GM12873 (cell line): ENCODE measurements around the gene TTC3.

Source experiments
- TF ChIP-seq, protein P1 (sequence below): IDR thresholded peaks from 2 replicates; pipeline ENCODE4 v1.5.1; 2012; ENCODE audit warnings: low read depth, mild to moderate bottlenecking, moderate library complexity, low read length, control low read depth; ENCODE audit not compliant: insufficient read depth; ENCODE audit errors: missing control alignments

Gene TTC3, protein sequence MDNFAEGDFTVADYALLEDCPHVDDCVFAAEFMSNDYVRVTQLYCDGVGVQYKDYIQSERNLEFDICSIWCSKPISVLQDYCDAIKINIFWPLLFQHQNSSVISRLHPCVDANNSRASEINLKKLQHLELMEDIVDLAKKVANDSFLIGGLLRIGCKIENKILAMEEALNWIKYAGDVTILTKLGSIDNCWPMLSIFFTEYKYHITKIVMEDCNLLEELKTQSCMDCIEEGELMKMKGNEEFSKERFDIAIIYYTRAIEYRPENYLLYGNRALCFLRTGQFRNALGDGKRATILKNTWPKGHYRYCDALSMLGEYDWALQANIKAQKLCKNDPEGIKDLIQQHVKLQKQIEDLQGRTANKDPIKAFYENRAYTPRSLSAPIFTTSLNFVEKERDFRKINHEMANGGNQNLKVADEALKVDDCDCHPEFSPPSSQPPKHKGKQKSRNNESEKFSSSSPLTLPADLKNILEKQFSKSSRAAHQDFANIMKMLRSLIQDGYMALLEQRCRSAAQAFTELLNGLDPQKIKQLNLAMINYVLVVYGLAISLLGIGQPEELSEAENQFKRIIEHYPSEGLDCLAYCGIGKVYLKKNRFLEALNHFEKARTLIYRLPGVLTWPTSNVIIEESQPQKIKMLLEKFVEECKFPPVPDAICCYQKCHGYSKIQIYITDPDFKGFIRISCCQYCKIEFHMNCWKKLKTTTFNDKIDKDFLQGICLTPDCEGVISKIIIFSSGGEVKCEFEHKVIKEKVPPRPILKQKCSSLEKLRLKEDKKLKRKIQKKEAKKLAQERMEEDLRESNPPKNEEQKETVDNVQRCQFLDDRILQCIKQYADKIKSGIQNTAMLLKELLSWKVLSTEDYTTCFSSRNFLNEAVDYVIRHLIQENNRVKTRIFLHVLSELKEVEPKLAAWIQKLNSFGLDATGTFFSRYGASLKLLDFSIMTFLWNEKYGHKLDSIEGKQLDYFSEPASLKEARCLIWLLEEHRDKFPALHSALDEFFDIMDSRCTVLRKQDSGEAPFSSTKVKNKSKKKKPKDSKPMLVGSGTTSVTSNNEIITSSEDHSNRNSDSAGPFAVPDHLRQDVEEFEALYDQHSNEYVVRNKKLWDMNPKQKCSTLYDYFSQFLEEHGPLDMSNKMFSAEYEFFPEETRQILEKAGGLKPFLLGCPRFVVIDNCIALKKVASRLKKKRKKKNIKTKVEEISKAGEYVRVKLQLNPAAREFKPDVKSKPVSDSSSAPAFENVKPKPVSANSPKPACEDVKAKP (N-terminal part only)

DNA sequence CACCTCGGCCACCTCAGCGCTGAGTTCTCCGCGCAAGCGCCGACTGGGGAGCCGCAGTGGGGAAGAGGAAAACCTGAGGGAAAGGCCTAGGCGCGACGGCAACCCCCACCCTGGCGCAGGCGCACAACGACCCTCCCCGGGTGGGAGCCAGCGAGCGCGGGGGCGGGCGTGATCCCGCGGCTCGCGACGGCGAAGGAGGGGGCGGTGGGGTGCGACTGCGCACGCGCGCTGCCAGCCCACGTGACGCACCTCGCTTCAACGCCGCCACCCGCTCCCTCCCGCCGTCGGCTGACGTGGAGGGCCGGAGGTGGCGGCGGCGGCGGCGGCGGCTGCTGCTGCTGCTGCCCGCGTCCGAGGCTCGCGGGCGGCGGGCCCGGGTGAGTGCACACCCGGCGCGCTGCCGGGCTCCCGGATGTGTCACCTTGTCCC is at the start of gene TTC3, which contains the start of gene PIGP:
TSS of gene TTC3 (plus strand) at position 267 of the 429 bp plus-strand sequence. CDS start 14,004 bp downstream, outside the sequence.
TSS of gene PIGP (minus strand) at position 84 of the 429 bp plus-strand sequence. CDS start 556 bp downstream, outside the sequence.
- TF ChIP-seq, protein P1, sequence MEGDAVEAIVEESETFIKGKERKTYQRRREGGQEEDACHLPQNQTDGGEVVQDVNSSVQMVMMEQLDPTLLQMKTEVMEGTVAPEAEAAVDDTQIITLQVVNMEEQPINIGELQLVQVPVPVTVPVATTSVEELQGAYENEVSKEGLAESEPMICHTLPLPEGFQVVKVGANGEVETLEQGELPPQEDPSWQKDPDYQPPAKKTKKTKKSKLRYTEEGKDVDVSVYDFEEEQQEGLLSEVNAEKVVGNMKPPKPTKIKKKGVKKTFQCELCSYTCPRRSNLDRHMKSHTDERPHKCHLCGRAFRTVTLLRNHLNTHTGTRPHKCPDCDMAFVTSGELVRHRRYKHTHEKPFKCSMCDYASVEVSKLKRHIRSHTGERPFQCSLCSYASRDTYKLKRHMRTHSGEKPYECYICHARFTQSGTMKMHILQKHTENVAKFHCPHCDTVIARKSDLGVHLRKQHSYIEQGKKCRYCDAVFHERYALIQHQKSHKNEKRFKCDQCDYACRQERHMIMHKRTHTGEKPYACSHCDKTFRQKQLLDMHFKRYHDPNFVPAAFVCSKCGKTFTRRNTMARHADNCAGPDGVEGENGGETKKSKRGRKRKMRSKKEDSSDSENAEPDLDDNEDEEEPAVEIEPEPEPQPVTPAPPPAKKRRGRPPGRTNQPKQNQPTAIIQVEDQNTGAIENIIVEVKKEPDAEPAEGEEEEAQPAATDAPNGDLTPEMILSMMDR: no peak

DNA sequence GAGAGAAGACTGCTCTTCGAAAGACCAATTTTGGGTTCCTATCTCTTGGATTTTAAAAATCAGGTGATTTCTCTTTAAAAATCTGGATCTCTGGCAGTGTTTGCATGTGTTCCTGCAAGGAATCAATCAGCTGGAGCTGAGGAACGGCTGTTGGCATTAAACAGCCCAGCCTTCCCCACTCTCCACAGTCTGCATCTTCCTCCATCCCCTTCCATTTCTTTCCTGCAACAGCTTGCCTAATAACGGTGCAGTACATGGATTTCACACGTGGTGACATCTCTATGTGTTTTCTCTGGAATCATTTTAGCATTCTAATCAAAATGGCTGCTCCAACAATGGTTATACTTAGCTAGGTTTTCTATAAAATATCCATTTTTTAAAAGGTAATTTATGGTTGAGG is 46.6 kb upstream of the TTC3 start:
- TF ChIP-seq, protein P1: no peak

DNA sequence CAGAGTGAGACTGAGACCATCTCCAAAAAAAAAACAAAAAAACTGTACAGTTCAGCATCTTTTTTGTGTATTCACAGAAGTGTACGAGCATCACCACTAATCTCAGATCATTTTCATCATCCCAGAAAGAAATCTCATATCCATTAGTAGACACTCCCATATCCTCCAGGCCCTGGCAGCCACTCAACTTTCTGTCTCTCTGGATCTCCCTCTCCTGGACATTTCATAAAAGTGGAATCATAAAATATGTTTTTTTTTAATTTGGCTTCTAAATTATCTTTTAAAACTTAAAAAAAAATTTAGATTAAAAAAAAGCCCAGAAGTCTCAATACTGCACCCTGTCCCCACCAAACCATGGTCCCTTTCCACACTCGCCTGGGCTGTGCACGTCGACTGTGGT is 44.5 kb upstream of the TTC3 start:
- TF ChIP-seq, protein P1: no peak

DNA sequence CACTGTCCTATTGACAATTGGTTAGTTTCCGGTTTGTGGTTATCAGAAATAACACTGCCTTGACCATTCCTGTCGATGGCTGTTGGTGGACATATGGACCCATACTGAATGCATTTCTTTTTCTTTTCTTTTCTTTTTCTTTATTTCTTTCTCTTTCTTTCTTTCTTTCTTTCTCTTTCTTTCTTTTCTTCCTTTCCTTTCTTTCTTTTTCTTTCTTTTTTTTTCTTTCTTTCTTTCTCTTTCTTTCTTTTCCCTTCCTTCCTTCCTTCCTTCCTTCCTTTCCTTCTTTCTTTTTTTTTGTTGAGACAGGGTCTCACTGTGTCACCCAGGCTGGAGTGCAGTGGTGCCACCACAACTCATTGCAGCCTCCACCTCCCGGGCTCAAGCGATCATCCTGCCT is 42.2 kb upstream of the TTC3 start:
- TF ChIP-seq, protein P1: no peak

DNA sequence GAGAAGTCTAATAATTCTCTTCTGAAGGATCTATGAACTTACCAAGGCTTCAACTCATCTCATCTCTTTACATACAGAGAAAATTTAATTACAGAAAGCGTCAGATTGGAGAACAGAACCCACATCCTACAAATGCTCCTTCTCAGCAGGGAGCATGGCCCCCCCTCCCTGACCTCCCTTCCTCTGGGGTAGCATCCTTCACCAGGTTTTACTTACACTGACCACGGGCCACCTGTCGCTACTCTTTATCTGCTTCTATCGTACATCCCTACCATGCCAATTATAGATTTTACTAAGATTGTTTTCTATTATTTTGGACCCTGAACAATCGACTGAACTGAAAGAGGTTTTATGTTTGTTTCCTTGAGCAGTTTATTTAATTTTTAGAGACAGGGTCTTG is 40.8 kb upstream of the TTC3 start:
- TF ChIP-seq, protein P1: no peak

DNA sequence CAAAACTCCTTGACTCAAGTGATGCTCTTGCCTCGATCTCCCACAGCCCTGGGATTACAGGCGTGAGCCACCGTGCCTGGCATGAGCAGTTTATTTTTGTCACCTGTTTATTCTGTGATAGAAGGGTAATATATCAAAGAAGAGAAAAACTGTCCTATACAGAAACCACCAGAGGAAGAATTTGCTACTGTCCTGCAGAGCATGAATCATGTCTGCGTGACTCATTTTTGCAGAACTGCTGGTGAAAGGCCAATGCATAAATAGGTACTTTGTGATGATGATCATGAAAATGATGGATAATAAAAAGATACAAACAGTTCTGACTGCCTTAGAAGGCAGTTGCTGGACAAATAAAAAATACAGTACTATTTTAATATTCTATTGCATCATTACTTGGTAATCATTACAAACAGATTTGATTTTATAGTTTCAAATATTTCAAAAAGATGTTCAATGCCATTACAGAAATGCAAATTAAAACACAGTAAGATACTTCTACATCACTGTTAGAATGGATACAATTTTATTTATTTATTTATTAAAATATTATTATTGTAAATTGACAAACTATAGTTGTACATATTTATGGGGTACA is 40.1 kb upstream of the TTC3 start:
- TF ChIP-seq, protein P1: no peak
